PC-9 (cell line): ENCODE measurements around the gene B4GALT1.

Source experiments
- CTCF ChIP-seq: fragments of 200-600 bp; sonication (generic); conservative IDR thresholded peaks from 2 replicates; pipeline ENCODE4 v1.6.1; 2017; ENCODE audit warnings: mixed run types, antibody characterized with exemption, mild to moderate bottlenecking, moderate library complexity
- EZH2 ChIP-seq: fragments of 200-600 bp; sonication (generic); IDR thresholded peaks from 2 replicates; pipeline ENCODE4 v1.8.0; 2017; ENCODE audit warnings: antibody characterized with exemption, low read depth

DNA sequence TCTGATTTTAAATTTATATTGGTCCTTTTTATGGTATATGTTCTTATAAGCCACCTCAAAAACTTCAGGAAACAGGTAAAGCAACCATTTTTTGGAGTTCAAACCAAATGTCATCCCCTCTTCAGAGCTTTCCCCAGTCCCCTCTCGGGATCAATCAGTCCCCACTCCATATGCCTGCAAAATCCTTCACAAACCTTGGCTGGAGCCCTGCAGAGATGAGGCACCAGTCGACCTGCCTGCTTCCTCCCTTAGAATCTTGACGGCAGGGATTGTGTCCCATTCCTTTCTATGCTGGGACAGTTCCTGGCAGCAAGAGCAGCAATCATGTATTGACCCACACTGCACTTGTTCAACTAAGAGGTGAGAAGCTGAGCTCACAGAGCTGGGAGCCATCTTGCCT is 22.6 kb downstream of the B4GALT1 start:
- no peak for TF ChIP-seq CTCF
- TF ChIP-seq EZH2 = no peak
